Measurements from ENCODE around the gene LPAR3. TPM values are rescaled to one million over a fixed set of nuclear protein-coding genes. Genes with fewer than 3 reads are reported as not detected.

Gene LPAR3
- total RNA-seq, 1 donor from 2014 or later = 1.2 TPM

GRCh38 chr1:84939151-84939550 is 46.1 kb upstream of the LPAR3 start:
- no peaks in the 10 kb centered on the region for H3K9me3 Mint-ChIP-seq (ENCODE audit: unreplicated experiment)
- H3K4me1 Mint-ChIP-seq (ENCODE audit: unreplicated experiment) = no peaks in the 10 kb centered on the region
- TF ChIP-seq CTCF (IDR thresholded peaks at IDR 0.05; ENCODE audit: unreplicated experiment) = no peak
- no peak for DNase-seq (ENCODE audit: low spot score)
- no peaks in the 10 kb centered on the region for H3K36me3 Mint-ChIP-seq (ENCODE audit: low read depth, unreplicated experiment)
- no peak overlapping the region for H3K27ac Mint-ChIP-seq (ENCODE audit: unreplicated experiment)
- no peaks in the 10 kb centered on the region for H3K27me3 Mint-ChIP-seq (ENCODE audit: unreplicated experiment)
- no peak overlapping the region for H3K4me3 Mint-ChIP-seq (ENCODE audit: unreplicated experiment)

GRCh38 chr1:84936116-84936810 is 43.3 kb upstream of the LPAR3 start:
- H3K27me3 Mint-ChIP-seq (ENCODE audit: unreplicated experiment) = no peaks in the 10 kb centered on the region
- H3K9me3 Mint-ChIP-seq (ENCODE audit: unreplicated experiment) = no peaks in the 10 kb centered on the region
- peak; percentile 35 for DNase-seq (ENCODE audit: low spot score)
- TF ChIP-seq CTCF (IDR thresholded peaks at IDR 0.05; ENCODE audit: unreplicated experiment) = peak; percentile 85
- no peaks in the 10 kb centered on the region for H3K4me1 Mint-ChIP-seq (ENCODE audit: unreplicated experiment)
- no peak overlapping the region for H3K27ac Mint-ChIP-seq (ENCODE audit: unreplicated experiment)
- H3K36me3 Mint-ChIP-seq (ENCODE audit: low read depth, unreplicated experiment) = no peaks in the 10 kb centered on the region
- H3K4me3 Mint-ChIP-seq (ENCODE audit: unreplicated experiment) = no peak overlapping the region

- H3K4me1 Mint-ChIP-seq (ENCODE audit: unreplicated experiment) = no peaks in the 10 kb centered on the region
- TF ChIP-seq CTCF (IDR thresholded peaks at IDR 0.05; ENCODE audit: unreplicated experiment) = no peak
- H3K36me3 Mint-ChIP-seq (ENCODE audit: low read depth, unreplicated experiment) = no peaks in the 10 kb centered on the region
- H3K4me3 Mint-ChIP-seq (ENCODE audit: unreplicated experiment) = no peak overlapping the region
- H3K27ac Mint-ChIP-seq (ENCODE audit: unreplicated experiment) = no peak overlapping the region
- peaks cover 1% of the 10 kb centered on the region for H3K27me3 Mint-ChIP-seq (ENCODE audit: unreplicated experiment)
- no peaks in the 10 kb centered on the region for H3K9me3 Mint-ChIP-seq (ENCODE audit: unreplicated experiment)
- no peak for DNase-seq (ENCODE audit: low spot score)
Measured at GRCh38 chr1:84933011-84933611, 40.1 kb upstream of the LPAR3 start.

GRCh38 chr1:84930831-84931230 is 37.8 kb upstream of the LPAR3 start:
- Mint-ChIP-seq H3K27me3 (ENCODE audit: unreplicated experiment) (peaks cover 1% of the 10 kb centered on the region), H3K9me3 (ENCODE audit: unreplicated experiment) (no peaks in the 10 kb centered on the region), H3K27ac (ENCODE audit: unreplicated experiment) (no peak overlapping the region), H3K36me3 (ENCODE audit: low read depth, unreplicated experiment) (no peaks in the 10 kb centered on the region), H3K4me3 (ENCODE audit: unreplicated experiment) (no peak overlapping the region), H3K4me1 (ENCODE audit: unreplicated experiment) (no peaks in the 10 kb centered on the region)
- TF ChIP-seq CTCF (IDR thresholded peaks at IDR 0.05; ENCODE audit: unreplicated experiment) = no peak
- DNase-seq (ENCODE audit: low spot score) = no peak

- Mint-ChIP-seq H3K4me1 (ENCODE audit: unreplicated experiment) (no peaks in the 10 kb centered on the region), H3K36me3 (ENCODE audit: low read depth, unreplicated experiment) (no peaks in the 10 kb centered on the region), H3K27ac (ENCODE audit: unreplicated experiment) (no peak overlapping the region), H3K27me3 (ENCODE audit: unreplicated experiment) (peaks cover 1% of the 10 kb centered on the region), H3K4me3 (ENCODE audit: unreplicated experiment) (no peak overlapping the region), H3K9me3 (ENCODE audit: unreplicated experiment) (no peaks in the 10 kb centered on the region)
- DNase-seq (ENCODE audit: low spot score) = no peak
- TF ChIP-seq CTCF (IDR thresholded peaks at IDR 0.05; ENCODE audit: unreplicated experiment) = no peak
Measured at GRCh38 chr1:84930329-84930728, 37.3 kb upstream of the LPAR3 start.

All from endothelial cell (in vitro differentiated cells).